AG09309 (cell line): ENCODE data around the gene CIT.

Experiments used
- DNase-seq: peaks from one replicate; pipeline ENCODE4 v3.0.0-alpha.2; 2010; ENCODE audit warnings: low read depth
- H3K4me3 ChIP-seq: 2 replicates; pipeline ENCODE4 v1.5.1; 2011; ENCODE audit warnings: mild to moderate bottlenecking, low read depth, low read length, moderate library complexity; ENCODE audit not compliant: control insufficient read depth
- CTCF ChIP-seq: IDR thresholded peaks from 2 replicates; pipeline ENCODE4 v1.5.1; 2011; ENCODE audit warnings: mild to moderate bottlenecking, low read depth, low read length, inconsistent platforms; ENCODE audit not compliant: insufficient read depth, control insufficient read depth; ENCODE audit errors: missing control alignments

CIT gene

GRCh38 chr12:119883237-119883636 lies 6.1 kb upstream of the CIT start:
- no peak for TF ChIP-seq CTCF
- DNase-seq: no peak
- no peak overlapping the region for H3K4me3 ChIP-seq

DNA sequence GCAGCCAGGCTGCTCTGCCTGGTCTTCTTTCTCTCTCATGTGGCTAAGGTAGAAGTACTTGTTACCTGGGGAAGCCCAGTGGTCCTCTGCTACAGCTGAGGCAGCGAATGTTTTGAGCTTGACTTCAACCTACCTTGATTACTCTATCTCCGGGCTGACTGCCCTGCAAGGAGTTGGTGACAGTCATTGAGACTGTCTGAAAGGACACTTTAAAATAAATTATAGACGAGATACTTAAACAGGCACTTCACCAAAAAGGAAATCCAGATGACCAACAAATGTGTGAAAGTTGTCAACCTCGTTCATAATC lies 474 bp upstream of the CIT start:
- DNase-seq: no peak
- peak overlapping the region; percentile 100 for H3K4me3 ChIP-seq
- no peak for TF ChIP-seq CTCF

- H3K4me3 ChIP-seq: no peak overlapping the region
- TF ChIP-seq CTCF: no peak
- DNase-seq: no peak
Measured at GRCh38 chr12:119870457-119870856, 6.7 kb downstream of the CIT start.

DNA sequence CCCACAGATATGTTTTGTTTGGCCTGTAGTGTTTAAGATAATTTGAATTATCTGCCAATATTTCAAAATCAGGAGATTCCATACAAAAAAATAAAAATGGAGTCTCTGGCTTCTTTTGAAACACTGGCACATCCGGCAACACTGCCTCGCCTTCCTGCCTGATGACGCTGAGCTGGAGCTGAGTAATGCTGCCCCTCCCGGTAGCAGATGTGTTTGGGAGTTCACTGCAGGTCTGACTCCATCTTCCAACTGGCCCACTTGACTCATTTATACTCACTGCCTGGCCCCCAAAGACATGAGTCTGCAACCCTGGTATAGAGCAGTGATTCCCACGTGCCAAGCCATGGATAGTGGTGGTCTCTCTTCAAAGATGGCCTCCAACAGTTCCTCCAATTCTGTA lies 7.4 kb downstream of the CIT start:
- no peak for TF ChIP-seq CTCF
- peak; percentile 85 for DNase-seq
- no peak overlapping the region for H3K4me3 ChIP-seq

DNA sequence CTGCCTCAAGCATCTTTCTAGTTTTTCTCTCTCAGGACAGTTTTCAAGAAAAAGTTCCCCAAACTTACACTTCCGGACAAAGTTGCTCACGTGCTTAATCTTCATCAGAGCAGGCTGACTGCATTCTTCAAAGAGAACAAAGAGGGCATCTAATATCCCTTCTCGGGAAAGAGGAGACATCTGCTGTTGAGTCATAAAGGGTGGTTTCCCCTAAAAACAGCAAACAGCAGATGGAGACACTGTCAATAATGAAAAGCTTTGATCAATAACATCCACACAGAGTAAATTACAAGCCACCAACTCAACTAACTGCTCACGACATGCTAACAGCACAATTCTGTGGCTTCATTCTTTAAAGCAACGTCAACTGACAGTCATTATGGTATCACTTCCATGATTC lies 8.1 kb downstream of the CIT start:
- DNase-seq: no peak
- no peak overlapping the region for H3K4me3 ChIP-seq
- TF ChIP-seq CTCF: no peak

DNA sequence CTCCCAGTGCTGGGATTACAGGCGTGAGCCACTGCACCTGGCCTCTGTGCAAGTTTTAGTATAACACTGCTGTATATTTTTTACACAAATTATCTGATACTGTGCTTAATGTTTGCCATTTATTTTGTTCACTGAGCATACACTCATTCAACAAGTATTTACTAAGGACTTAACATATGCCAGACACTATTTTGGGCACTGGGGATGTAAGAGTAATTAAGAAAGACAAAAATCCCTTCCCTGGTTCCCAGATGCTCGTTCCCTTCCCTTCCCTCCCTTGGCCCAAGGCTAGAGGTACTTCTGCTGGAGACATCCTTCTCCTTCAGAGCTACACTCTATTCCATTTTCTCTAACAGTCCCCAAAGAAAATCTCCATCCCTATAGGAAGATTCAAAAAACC lies 12.5 kb downstream of the CIT start:
- TF ChIP-seq CTCF: no peak
- no peak for DNase-seq
- no peak overlapping the region for H3K4me3 ChIP-seq

DNA sequence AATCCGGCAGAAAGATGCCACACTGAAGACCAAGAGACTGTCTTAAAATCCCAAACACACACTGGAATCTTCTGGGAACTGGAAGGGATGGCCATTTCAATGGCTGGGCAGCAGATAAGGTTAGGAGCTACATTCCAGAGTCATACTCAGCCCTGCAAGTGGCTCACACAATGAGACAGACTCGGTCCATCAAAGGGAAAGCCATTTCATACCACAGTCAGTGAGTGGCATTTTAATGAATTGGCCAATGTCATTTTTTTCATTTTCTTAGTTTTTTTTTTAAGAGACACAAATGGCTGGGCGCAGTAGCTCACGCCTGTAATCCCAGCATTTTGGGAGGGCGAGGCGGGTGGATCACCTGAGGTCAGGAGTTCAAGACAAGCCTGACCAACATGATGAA lies 17.9 kb downstream of the CIT start:
- no peak overlapping the region for H3K4me3 ChIP-seq
- no peak for TF ChIP-seq CTCF
- DNase-seq: no peak
